Glutamatergic neuron (in vitro differentiated cells): ENCODE data around the gene TCF7. TPM values are rescaled to one million over a fixed set of nuclear protein-coding genes. Genes with fewer than 3 reads are reported as not detected.

Experiments
- DNase-seq: peaks from one replicate; pipeline ENCODE4 v3.0.0; 2022
- H3K27ac Mint-ChIP-seq: one replicate; pipeline ENCODE4 v1.8.0; 2020; ENCODE audit warnings: mild to moderate bottlenecking, mixed read lengths, inconsistent platforms; ENCODE audit not compliant: unreplicated experiment
- H3K27me3 Mint-ChIP-seq: one replicate; pipeline ENCODE4 v1.8.0; 2020; ENCODE audit warnings: mild to moderate bottlenecking, moderate library complexity, mixed read lengths, inconsistent platforms; ENCODE audit not compliant: unreplicated experiment
- H3K36me3 Mint-ChIP-seq: one replicate; pipeline ENCODE4 v1.8.0; 2020; ENCODE audit warnings: mild to moderate bottlenecking, mixed read lengths, inconsistent platforms; ENCODE audit not compliant: unreplicated experiment
- H3K4me1 Mint-ChIP-seq: one replicate; pipeline ENCODE4 v1.8.0; 2020; ENCODE audit warnings: mild to moderate bottlenecking, low read depth, mixed read lengths, inconsistent platforms; ENCODE audit not compliant: unreplicated experiment
- H3K4me3 Mint-ChIP-seq: one replicate; pipeline ENCODE4 v1.8.0; 2020; ENCODE audit warnings: mild to moderate bottlenecking, mixed read lengths, inconsistent platforms; ENCODE audit not compliant: unreplicated experiment
- H3K9me3 Mint-ChIP-seq: one replicate; pipeline ENCODE4 v1.8.0; 2020; ENCODE audit warnings: mild to moderate bottlenecking, moderate library complexity, mixed read lengths, inconsistent platforms; ENCODE audit not compliant: unreplicated experiment
- CTCF ChIP-seq: fragments of 200-600 bp; sonication (generic); IDR thresholded peaks from one replicate; pipeline ENCODE4 v1.5.0; 2021; ENCODE audit not compliant: partially characterized antibody, unreplicated experiment
- long read RNA-seq: library from polyadenylated mRNA; unstranded; transcript quantifications from one replicate; pipeline ENCODE4 v2.0.0, GENCODE V29; 2020; ENCODE audit not compliant: unreplicated experiment
- total RNA-seq: library from RNA; stranded (reverse); fragmentation: NEBNext Ultra II Directional; extraction: Animal tissue kit (Norgen Biotek cat#: 25700); gene quantifications from one replicate; pipeline ENCODE4 v1.2.1, GENCODE V29; 2021; ENCODE audit not compliant: unreplicated experiment

Gene TCF7
- 5.8 TPM for total RNA-seq
- long read RNA-seq, partial matches to known transcripts = 1 of 2 reads
- long read RNA-seq, other reads (novel, unspliced or antisense) = 1 of 2 reads

GRCh38 chr5:134113902-134114875 is at the start of gene TCF7:
TSS of gene TCF7 (plus strand) at chr5:134114681. CDS start at chr5:134114907, 226 bp downstream.
- Mint-ChIP-seq H3K4me3 (peak within 1 kb of the TSS; percentile 86), H3K9me3 (no peaks in the 10 kb centered on the region), H3K4me1 (peaks cover 7% of the 10 kb centered on the region), H3K27ac (peak within 1 kb of the TSS; percentile 17), H3K27me3 (peaks cover 13% of the 10 kb centered on the region), H3K36me3 (peaks cover 4% of the 10 kb centered on the region)
- TF ChIP-seq CTCF = no peak
- DNase-seq = peak; percentile 77

GRCh38 chr5:134069553-134069952 is 44.9 kb upstream of the TCF7 start:
- Mint-ChIP-seq H3K27ac (no peak overlapping the region), H3K4me3 (no peak overlapping the region), H3K9me3 (peaks cover 3% of the 10 kb centered on the region), H3K4me1 (peaks cover 2% of the 10 kb centered on the region), H3K36me3 (no peaks in the 10 kb centered on the region), H3K27me3 (peaks cover 4% of the 10 kb centered on the region)
- TF ChIP-seq CTCF = no peak
- DNase-seq = no peak

GRCh38 chr5:134070725-134071613 is 43.5 kb upstream of the TCF7 start:
- H3K27ac Mint-ChIP-seq = no peak overlapping the region
- H3K4me3 Mint-ChIP-seq = peak overlapping the region; percentile 75
- no peak for TF ChIP-seq CTCF
- peaks cover 2% of the 10 kb centered on the region for H3K4me1 Mint-ChIP-seq
- peaks cover 4% of the 10 kb centered on the region for H3K27me3 Mint-ChIP-seq
- H3K36me3 Mint-ChIP-seq = no peaks in the 10 kb centered on the region
- DNase-seq = peak; percentile 26
- H3K9me3 Mint-ChIP-seq = peaks cover 6% of the 10 kb centered on the region

- DNase-seq = no peak
- H3K4me3 Mint-ChIP-seq = peak overlapping the region; percentile 75
- H3K36me3 Mint-ChIP-seq = no peaks in the 10 kb centered on the region
- peaks cover 6% of the 10 kb centered on the region for H3K9me3 Mint-ChIP-seq
- H3K27ac Mint-ChIP-seq = no peak overlapping the region
- peaks cover 2% of the 10 kb centered on the region for H3K4me1 Mint-ChIP-seq
- peaks cover 4% of the 10 kb centered on the region for H3K27me3 Mint-ChIP-seq
- no peak for TF ChIP-seq CTCF
Observed at GRCh38 chr5:134071614-134072207, 42.8 kb upstream of the TCF7 start.
